ACC112 (cell line): ENCODE results near the gene DHX35.

ENCODE experiments used
- H2AFZ ChIP-seq: fragments of 200-600 bp; sonication (generic); one replicate; pipeline ENCODE4 v1.6.0; 2017; ENCODE audit warnings: antibody characterized with exemption, low read length; ENCODE audit not compliant: unreplicated experiment
- H3K27ac ChIP-seq: fragments of 200-600 bp; sonication (generic); 2 replicates; pipeline ENCODE4 v1.5.1; 2014; ENCODE audit warnings: low read depth, mild to moderate bottlenecking, antibody characterized with exemption, low read length, moderate library complexity
- H3K27me3 ChIP-seq: fragments of 200-600 bp; sonication (generic); 2 replicates; pipeline ENCODE4 v1.6.1; 2014; ENCODE audit warnings: mild to moderate bottlenecking, antibody characterized with exemption, low read length, moderate library complexity, mixed read lengths; ENCODE audit not compliant: insufficient read depth
- H3K36me3 ChIP-seq: fragments of 200-600 bp; sonication (generic); 2 replicates; pipeline ENCODE4 v1.6.1; 2016; ENCODE audit warnings: mild to moderate bottlenecking, antibody characterized with exemption, low read length, moderate library complexity, mixed read lengths; ENCODE audit not compliant: insufficient read depth
- H3K4me1 ChIP-seq: fragments of 200-600 bp; sonication (generic); one replicate; pipeline ENCODE4 v1.6.1; 2016; ENCODE audit warnings: low read length, mixed read lengths; ENCODE audit not compliant: insufficient read depth, unreplicated experiment, control insufficient read depth
- H3K4me3 ChIP-seq: fragments of 200-600 bp; sonication (generic); 2 replicates; pipeline ENCODE4 v1.5.1; 2014; ENCODE audit warnings: mild to moderate bottlenecking, low read depth, low read length
- H3K79me2 ChIP-seq: fragments of 200-600 bp; sonication (generic); one replicate; pipeline ENCODE4 v1.6.0; 2016; ENCODE audit warnings: low read length; ENCODE audit not compliant: control insufficient read depth, unreplicated experiment, insufficient read depth

DHX35 gene

DNA sequence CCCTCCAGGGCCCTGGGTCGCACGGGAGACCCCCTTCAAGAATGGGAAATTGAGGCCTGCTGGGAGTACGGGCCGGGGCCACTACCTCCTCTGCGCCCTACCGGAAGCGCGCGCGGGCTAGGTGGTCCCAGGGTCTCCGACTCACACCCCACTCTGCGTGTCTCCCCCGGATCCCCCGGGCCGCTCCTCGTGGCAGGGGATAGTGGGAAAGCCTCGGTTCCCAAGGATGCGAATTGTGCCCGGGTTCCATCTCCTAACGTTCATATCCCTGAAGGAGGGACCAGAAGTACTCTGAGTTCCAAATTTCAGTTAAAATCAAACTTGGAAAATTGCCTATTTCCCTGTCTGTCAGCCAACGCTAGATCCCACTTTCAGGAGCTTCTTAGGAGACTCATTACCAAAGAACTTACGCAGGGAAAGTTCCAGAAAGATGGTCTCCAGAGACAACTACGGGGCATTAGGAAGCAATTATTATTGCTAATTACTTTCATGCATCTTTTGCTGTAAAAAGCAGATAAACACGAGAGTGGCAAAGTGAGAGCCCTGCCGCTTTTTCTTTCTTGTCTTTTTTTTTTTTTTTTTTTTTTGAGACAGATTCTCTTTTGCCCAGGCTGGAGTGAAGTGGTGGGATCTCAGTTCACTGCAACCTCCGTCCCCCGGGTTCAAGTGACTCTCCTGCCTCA lies 35.1 kb upstream of the DHX35 start:
- Histone ChIP-seq H3K27ac (no peak overlapping the region), H3K27me3 (peaks cover 4% of the 10 kb centered on the region; the same call in 1 of the 2 replicates), H3K79me2 (peaks cover 58% of the 10 kb centered on the region), H3K36me3 (no peaks in the 10 kb centered on the region), H2AFZ (peak overlapping the region; percentile 55), H3K4me1 (peaks cover 28% of the 10 kb centered on the region), H3K4me3 (peak overlapping the region; percentile 84)

DNA sequence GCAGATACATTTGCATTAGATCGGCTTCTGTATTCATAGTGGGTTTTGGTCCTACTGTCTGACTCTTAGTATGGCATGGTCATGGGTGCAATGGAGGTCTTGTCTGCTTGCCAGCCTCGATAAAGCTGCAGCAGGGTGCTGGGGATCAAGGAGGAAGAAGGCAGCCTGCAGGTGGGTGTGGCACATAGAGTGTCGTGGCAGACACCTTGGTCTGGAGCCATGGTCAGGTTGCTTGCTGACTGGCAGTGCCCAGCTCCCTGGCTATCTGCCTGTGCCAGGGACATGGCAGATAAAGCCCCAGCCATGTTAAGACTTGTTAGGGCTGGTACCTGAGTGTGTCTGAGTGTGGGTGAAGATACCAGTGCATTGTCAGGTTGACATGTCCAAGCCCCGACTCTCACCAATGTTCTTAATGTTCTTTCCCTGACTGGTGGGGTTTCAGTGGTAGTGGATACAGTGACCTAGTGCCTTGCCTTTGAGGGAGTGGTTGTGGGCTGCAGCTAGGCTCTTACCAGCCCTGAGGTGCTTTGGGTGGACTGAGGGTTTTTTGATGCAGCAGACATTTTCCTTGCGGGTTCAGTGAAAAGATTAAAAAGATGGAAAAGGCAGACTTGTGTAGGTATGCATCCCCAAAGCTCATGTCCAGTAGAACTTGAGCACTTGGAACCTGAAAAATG lies 34.1 kb upstream of the DHX35 start:
- Histone ChIP-seq H3K79me2 (peaks cover 67% of the 10 kb centered on the region), H3K36me3 (no peaks in the 10 kb centered on the region), H2AFZ (no peak overlapping the region), H3K27me3 (no peaks in the 10 kb centered on the region), H3K4me3 (peak overlapping the region; percentile 84), H3K4me1 (peaks cover 38% of the 10 kb centered on the region), H3K27ac (0 out of 2 replicates have a peak overlapping the region, but pooled peaks have one; percentile 35)

DNA sequence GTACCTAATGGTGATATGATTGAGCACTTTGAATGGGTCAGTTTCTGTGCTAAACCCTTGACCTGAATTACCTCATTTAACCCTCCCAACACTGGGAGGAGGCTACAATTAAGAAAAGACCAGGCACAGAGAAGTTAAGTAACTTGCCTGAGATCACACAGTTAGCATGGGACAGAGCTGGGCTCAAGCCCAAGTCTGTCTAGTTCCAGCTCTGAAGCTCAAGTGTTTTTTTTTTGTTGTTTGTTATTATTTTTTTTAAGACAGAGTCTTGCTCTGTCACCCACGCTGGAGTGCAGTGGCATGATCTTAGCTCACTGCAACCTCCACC lies 31.9 kb upstream of the DHX35 start:
- H3K27me3 ChIP-seq, result no peaks in the 10 kb centered on the region
- peak overlapping the region; percentile 6; the same call in 1 of the 2 replicates for H3K4me3 ChIP-seq
- peaks cover 44% of the 10 kb centered on the region for H3K4me1 ChIP-seq
- no peak overlapping the region for H2AFZ ChIP-seq
- H3K27ac ChIP-seq, result no peak overlapping the region
- H3K36me3 ChIP-seq, result no peaks in the 10 kb centered on the region
- peaks cover 88% of the 10 kb centered on the region for H3K79me2 ChIP-seq

DNA sequence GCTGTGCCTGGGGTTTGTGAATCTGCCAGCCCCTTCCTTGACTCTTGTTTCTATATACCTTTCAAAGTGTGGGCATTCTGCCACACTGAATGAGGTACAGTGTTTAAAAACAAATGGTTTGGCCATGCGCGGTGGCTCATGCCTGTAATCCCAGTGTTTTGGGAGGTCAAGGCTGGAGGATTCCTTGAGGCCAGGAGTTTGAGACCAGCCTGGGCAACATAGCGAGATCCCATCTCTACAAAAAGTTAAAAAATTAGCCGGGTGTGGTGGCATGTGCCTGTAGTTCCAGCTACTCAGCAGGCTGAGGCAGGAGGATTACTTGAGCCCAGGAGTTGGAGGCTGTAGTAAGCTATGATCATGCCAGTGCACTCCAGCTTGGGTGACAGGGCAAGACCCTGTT lies 30.2 kb upstream of the DHX35 start:
- peaks cover 53% of the 10 kb centered on the region for H3K4me1 ChIP-seq
- no peaks in the 10 kb centered on the region for H3K36me3 ChIP-seq
- H3K79me2 ChIP-seq, result peaks cover 99% of the 10 kb centered on the region
- peak overlapping the region; percentile 92 for H3K27ac ChIP-seq
- no peaks in the 10 kb centered on the region for H3K27me3 ChIP-seq
- peak overlapping the region; percentile 49 for H3K4me3 ChIP-seq
- H2AFZ ChIP-seq, result no peak overlapping the region

GRCh38 chr20:38932457-38933120 lies 29.6 kb upstream of the DHX35 start:
- Histone ChIP-seq H3K27ac (peak overlapping the region; percentile 92), H2AFZ (peak overlapping the region; percentile 42), H3K27me3 (no peaks in the 10 kb centered on the region), H3K4me1 (peaks cover 53% of the 10 kb centered on the region), H3K36me3 (no peaks in the 10 kb centered on the region), H3K4me3 (peak overlapping the region; percentile 49), H3K79me2 (peaks cover 99% of the 10 kb centered on the region)

DNA sequence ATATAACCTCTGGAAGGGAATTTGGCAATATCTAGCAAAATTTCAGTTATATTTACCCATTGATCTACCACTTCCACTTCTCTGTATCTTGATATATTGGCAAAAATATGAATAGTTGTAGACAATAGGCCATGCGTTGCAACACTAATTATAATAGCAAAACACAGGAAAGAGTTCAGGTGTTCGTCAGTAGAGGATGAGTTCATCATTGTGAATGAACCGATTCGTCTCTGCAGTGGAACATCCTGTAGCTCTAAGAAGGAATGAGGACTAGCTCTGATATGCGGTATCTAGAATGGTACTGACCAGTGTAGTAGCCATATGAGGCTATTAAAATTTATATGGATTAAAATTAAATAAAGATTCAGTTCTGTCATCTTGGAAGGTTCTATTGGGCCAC lies 27.6 kb upstream of the DHX35 start:
- H2AFZ ChIP-seq, result no peak overlapping the region
- no peaks in the 10 kb centered on the region for H3K27me3 ChIP-seq
- H3K79me2 ChIP-seq, result peaks cover 99% of the 10 kb centered on the region
- H3K4me1 ChIP-seq, result peaks cover 42% of the 10 kb centered on the region
- H3K36me3 ChIP-seq, result 0 out of 2 replicates have a peak, but pooled peaks cover 4% of the 10 kb centered on the region
- no peak overlapping the region for H3K27ac ChIP-seq
- no peak overlapping the region for H3K4me3 ChIP-seq

GRCh38 chr20:38935285-38935684 lies 26.9 kb upstream of the DHX35 start:
- H3K4me3 ChIP-seq, result no peak overlapping the region
- H3K27ac ChIP-seq, result peak overlapping the region; percentile 30; the same call in 1 of the 2 replicates
- H3K27me3 ChIP-seq, result no peaks in the 10 kb centered on the region
- H3K4me1 ChIP-seq, result peaks cover 37% of the 10 kb centered on the region
- H3K79me2 ChIP-seq, result peaks cover 99% of the 10 kb centered on the region
- H2AFZ ChIP-seq, result no peak overlapping the region
- H3K36me3 ChIP-seq, result 0 out of 2 replicates have a peak, but pooled peaks cover 4% of the 10 kb centered on the region

DNA sequence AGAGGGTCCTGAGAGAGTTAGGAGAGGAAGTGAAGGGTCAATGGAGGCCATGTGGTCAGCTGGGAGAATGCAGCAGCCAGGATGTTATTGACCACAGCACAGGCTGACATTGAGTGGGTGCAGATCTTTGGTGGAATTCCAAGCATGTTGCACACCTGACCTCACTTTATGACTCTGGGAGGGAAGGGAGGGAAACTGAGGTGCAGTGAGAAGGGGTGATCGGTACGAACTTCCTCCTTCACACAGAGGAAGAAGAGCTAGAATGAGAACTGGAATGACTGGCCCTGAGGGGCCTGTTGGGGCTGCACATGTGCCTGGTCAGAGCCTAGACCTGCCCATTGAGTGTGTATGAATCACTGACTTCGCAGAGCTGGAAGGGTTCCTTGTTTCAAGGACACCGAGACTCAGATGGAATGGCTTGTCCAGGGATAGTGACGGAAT lies 26.2 kb upstream of the DHX35 start:
- H3K4me1 ChIP-seq, result peaks cover 36% of the 10 kb centered on the region
- H2AFZ ChIP-seq, result no peak overlapping the region
- H3K27ac ChIP-seq, result peak overlapping the region; percentile 30; the same call in 1 of the 2 replicates
- 0 out of 2 replicates have a peak, but pooled peaks cover 4% of the 10 kb centered on the region for H3K36me3 ChIP-seq
- no peaks in the 10 kb centered on the region for H3K27me3 ChIP-seq
- no peak overlapping the region for H3K4me3 ChIP-seq
- peaks cover 99% of the 10 kb centered on the region for H3K79me2 ChIP-seq

DNA sequence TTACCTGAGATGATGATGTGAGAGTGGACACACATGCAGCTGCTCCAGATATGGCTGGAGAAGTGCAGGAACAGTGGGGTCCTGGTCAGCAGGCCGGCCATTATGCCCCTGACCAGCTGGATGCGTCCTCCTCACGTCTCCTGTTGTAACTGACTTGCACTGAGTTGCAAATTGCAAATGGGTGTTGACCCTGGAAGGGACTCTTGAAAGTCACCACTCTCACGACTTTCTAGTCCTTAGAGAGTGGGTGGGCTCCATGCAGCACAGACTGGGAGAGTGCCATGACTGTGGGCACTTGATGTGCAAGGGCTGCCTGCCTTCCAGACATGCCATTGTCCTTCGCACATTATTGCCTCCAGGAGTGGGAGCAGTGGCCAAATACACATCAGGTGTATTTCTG lies 25.1 kb upstream of the DHX35 start:
- H3K79me2 ChIP-seq, result peaks cover 99% of the 10 kb centered on the region
- H3K36me3 ChIP-seq, result 0 out of 2 replicates have a peak, but pooled peaks cover 4% of the 10 kb centered on the region

GRCh38 chr20:38937978-38938473 lies 24.1 kb upstream of the DHX35 start:
- H3K27me3 ChIP-seq, result no peaks in the 10 kb centered on the region
- 0 out of 2 replicates have a peak, but pooled peaks cover 4% of the 10 kb centered on the region for H3K36me3 ChIP-seq
- no peak overlapping the region for H3K4me3 ChIP-seq
- peaks cover 97% of the 10 kb centered on the region for H3K79me2 ChIP-seq
- no peak overlapping the region for H3K27ac ChIP-seq
- H2AFZ ChIP-seq, result no peak overlapping the region
- peaks cover 15% of the 10 kb centered on the region for H3K4me1 ChIP-seq

More for the DNA sequence above, 25.1 kb upstream of the DHX35 start:
- Histone ChIP-seq H3K4me1 (peaks cover 25% of the 10 kb centered on the region), H3K27ac (no peak overlapping the region), H2AFZ (no peak overlapping the region), H3K27me3 (no peaks in the 10 kb centered on the region), H3K4me3 (no peak overlapping the region)
